ENCODE data around the gene CRYAB.
"Not testable (repeated sequence)": the region's sequence is repeated elsewhere in the genome, so short reads cannot be mapped to it uniquely, and the experiment has no call there.

The CRYAB gene

DNA sequence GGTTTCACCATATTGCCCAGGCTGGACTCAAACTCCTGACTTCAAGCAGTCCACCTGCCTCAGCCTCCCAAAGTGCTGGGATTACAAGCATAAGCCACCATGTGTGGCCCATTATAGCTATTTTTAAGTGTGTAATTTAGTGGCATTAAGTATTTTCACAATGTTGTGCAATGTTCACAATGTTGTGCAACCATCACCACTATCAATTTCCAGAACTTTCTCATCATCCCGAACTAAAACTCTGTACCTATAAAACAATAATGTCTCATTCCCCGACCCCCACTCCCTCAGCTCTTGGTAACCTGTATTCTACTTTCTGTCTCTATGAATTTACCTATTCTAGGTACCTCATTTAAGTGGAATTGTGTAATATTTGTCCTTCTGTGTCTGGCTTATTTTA is 24.7 kb downstream of the CRYAB start:
- DNase-seq, result no peak

GRCh38 chr11:111886032-111886431 is 25.5 kb downstream of the CRYAB start:
- DNase-seq, result no peak

- DNase-seq, result not testable (repeated sequence)
Observed at GRCh38 chr11:111885053-111885452, 26.5 kb downstream of the CRYAB start.

DNA sequence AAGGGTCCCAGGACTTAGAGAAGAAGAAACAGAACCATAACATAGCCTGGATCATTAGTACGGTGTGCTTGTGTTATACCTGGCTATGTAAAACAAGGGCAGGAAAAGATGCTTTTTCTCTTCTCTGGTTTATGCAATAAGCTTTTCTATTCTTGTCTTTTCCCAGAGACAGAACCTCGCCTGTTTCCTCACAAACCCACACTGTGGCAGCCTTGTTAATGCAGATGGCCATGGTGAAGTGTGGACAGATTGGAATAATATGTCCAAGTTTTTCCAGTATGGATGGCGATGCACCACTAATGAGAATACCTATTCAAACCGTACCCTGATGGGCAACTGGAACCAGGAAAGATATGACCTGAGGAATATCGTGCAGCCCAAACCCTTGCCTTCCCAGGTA is 29.4 kb downstream of the CRYAB start:
- DNase-seq, result no peak

- DNase-seq, result no peak
Observed at GRCh38 chr11:111879637-111879960, 32.0 kb downstream of the CRYAB start.

GRCh38 chr11:111878849-111879636 is 32.5 kb downstream of the CRYAB start, which contains the start of the genes CFAP68 and FDXACB1:
TSS of gene CFAP68 (plus strand) at chr11:111879541. CDS start at chr11:111879561, 20 bp downstream.
TSS of gene FDXACB1 (minus strand) at chr11:111879165. CDS start at chr11:111879132, 33 bp downstream.
- DNase-seq, result peak; percentile 94

DNA sequence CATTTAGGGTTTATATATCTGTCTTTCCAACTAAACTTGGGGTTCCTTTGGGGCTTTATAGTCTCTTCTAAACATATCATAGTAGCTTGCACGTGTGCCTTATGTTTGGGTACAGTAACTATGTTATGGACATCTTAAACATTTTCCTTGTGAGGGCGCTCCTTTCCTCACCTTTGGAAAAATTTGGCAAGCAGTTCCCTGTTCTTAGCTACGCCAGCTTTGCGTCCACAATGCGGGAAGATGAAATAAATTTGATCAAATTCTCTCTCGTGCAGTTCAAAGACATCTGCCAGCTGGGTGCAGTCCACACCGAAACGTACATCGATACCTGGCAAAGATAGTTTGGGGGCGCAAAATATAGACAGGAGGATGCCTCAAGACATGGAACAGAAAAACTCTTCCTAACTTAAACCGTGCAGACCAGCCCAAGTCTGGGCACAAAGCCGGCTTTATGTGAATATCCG is 33.2 kb downstream of the CRYAB start:
- DNase-seq, result no peak

DNA sequence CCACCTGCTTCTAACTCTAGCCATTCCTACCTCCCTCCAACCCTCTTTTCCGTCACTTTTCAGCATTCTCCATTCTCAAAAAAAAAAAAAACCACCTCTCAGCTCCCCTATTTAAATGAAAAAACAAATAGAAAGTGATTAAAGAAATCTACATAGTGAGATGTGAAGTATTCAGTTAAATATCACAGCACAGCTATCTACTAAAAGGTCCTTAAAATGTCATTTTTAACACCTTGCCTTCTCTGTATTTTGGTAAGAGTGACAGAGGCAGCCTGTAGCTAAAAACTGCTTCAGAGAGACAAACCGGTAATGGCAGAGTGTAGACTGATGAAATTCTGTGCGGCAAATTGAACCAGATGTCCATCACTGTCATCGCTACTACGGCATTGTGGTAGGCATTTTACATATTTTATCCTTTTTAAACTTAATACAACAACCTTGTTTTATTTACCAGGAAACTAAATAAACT is 39.8 kb downstream of the CRYAB start:
- DNase-seq, result no peak

DNA sequence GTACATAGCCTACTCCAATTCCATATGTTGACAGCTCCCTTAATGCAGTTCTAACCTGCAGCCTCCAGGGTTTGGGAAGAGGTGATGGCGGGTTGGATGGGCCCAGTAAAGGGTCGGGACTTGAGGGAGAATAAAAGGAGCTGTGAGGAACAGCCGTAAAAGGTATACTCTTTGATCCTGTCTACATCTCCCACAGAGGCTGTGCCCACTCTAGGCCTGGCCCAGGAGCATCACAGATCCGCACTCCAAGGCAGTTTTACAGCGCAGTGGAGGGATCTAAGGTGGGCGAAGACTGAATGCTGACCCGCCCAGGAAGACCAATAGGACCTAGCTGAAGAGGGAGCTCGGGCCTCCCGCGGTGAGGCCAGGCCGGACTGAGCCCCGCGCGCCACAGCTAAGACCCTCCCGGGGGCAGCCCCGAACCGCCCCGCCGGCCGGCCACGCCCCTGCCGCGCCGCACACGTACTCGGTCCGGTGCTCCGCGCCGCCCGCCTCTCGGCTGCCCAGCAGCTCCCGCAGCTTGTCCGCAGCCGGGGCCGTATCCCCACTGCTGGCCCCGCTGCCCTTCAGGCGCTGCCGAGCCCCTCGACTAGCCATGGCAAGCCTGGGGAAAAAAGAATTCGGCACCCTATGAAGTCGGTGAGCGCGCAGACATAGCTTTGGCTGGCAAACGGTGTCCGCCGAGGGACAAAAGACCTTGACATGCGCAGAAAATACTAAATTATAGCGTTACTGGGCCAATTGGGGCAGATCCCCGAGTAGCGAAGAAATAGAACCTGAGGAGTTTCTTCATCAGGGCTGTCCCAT is 40.5 kb downstream of the CRYAB start, which contains the start of gene ALG9:
ALG9 (minus strand) TSS at position 696 of the 807 bp plus-strand sequence; CDS start at position 597, 99 bp downstream.
- DNase-seq, result peak; percentile 47

DNA sequence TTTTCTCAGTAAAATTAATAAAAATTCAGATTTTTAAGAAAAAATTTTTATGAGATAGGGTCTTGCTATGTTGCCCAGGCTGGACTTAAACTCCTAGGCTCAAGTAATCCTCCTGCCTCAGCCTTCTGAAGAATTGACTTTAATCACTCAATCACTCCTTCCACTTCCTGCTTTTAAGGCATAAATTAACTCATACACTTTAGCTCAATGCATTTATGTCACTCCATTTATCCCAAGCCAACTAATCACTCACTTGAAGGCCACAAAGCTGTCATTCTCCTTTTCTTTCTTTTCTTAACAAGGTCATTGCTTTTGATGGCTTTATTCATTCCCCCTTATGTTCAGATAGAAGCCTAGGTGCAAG is 41.1 kb downstream of the CRYAB start:
- DNase-seq, result peak; percentile 7

DNA sequence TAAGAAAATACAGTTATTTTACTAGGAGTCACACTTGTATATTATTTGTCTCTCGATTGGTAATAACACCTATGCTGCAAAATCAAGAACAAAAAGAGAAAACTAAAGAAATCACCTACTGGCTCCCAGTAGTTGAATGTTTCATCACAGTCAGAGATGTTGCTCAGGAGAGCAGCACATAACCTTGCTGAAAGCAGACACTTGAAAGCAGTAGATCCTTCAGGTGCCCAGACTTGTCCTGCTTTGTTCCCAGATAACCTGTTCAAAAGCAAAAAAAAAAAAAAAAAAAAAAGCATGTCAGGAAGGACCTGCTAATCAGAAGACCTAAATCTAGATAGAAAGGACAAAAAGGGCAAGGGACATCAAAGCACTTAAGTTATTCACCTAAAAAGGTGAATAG is 41.5 kb downstream of the CRYAB start:
- DNase-seq, result no peak

GRCh38 chr11:111860257-111860656 is 51.3 kb downstream of the CRYAB start:
- DNase-seq, result no peak

Data from NCI-H2081 treated with DMSO at 0.1 percent for 48 hours (cell line).